Kidney glomerular epithelial cell (primary cell): ENCODE data around the gene AGPAT2.

Source experiments
- DNase-seq: peaks from one replicate; lab custom pipeline; 2025; lab: John Stamatoyannopoulos, UW

AGPAT2 gene

GRCh38 chr9:136700959-136701667 is 13.9 kb upstream of the AGPAT2 start:
- DNase-seq: no peak

- DNase-seq: no peak
These were observed 13.0 kb upstream of the AGPAT2 start for GRCh38 chr9:136700304-136700703.

- DNase-seq: no peak
These were observed 11.5 kb upstream of the AGPAT2 start for GRCh38 chr9:136698635-136699246.

GRCh38 chr9:136697821-136698526 is 10.7 kb upstream of the AGPAT2 start:
- DNase-seq: no peak

GRCh38 chr9:136697146-136697820 is 10.0 kb upstream of the AGPAT2 start:
- no peak for DNase-seq

- no peak for DNase-seq
These were observed 9.2 kb upstream of the AGPAT2 start for GRCh38 chr9:136696502-136696901.

GRCh38 chr9:136695955-136696354 is 8.7 kb upstream of the AGPAT2 start:
- DNase-seq: no peak

- no peak for DNase-seq
These were observed 8.2 kb upstream of the AGPAT2 start for GRCh38 chr9:136695435-136695895.

- DNase-seq: no peak
These were observed 7.6 kb upstream of the AGPAT2 start for GRCh38 chr9:136694872-136695247.

- DNase-seq: no peak
These were observed 7.1 kb upstream of the AGPAT2 start for GRCh38 chr9:136694163-136694871.

GRCh38 chr9:136693490-136694162 is 6.4 kb upstream of the AGPAT2 start:
- no peak for DNase-seq

- DNase-seq: no peak
These were observed 5.9 kb upstream of the AGPAT2 start for GRCh38 chr9:136693135-136693489.

- DNase-seq: no peak
These were observed 5.2 kb upstream of the AGPAT2 start for GRCh38 chr9:136692185-136693134.

- DNase-seq: no peak
These were observed 4.3 kb upstream of the AGPAT2 start for GRCh38 chr9:136691316-136692184.

- DNase-seq: no peak
These were observed 3.6 kb upstream of the AGPAT2 start for GRCh38 chr9:136690806-136691261.

GRCh38 chr9:136690104-136690805 is 3.0 kb upstream of the AGPAT2 start:
- DNase-seq: no peak

- DNase-seq: no peak
These were observed 1.8 kb upstream of the AGPAT2 start for GRCh38 chr9:136689108-136689460.

GRCh38 chr9:136688274-136689107 is 1.2 kb upstream of the AGPAT2 start:
- DNase-seq: no peak
